GM12878 (cell line): ENCODE results near the gene DDX54. TPM values are rescaled to one million over a fixed set of nuclear protein-coding genes. Genes with fewer than 3 reads are reported as not detected.
A peak's percentile ranks its signal among the peaks of the same experiment; 100 is the strongest.

Experiments used
- ATF7 ChIP-seq: fragments of 450-650 bp; IDR thresholded peaks from 2 replicates; pipeline ENCODE4 v1.6.1; 2016; ENCODE audit warnings: low read depth, mild to moderate bottlenecking
- BCL11A ChIP-seq: IDR thresholded peaks from 2 replicates; pipeline ENCODE4 v1.6.1; 2011; ENCODE audit warnings: low read depth, low read length
- CREM ChIP-seq: IDR thresholded peaks from 2 replicates; pipeline ENCODE4 v1.6.1; 2014; ENCODE audit warnings: antibody characterized with exemption, low read depth
- EGR1 ChIP-seq, 2 experiments: IDR thresholded peaks; 1 replicate in 1 of 2; 2 replicates in 1 of 2; pipeline ENCODE4 v1.6.1; 2011 to 2012; ENCODE audit warnings: low read depth in 2 of 2, low read length in 2 of 2, borderline replicate concordance in 1 of 2, mild to moderate bottlenecking in 1 of 2, moderate library complexity in 1 of 2
- ETV6 ChIP-seq, 2 experiments: fragments of 450-650 bp in 1 of 2; IDR thresholded peaks in 1 of 2; conservative IDR thresholded peaks in 1 of 2; 2 replicates each; pipeline ENCODE4 v1.6.1; 2014; ENCODE audit warnings: antibody characterized with exemption in 1 of 2, borderline replicate concordance in 1 of 2, low read depth in 1 of 2, mild to moderate bottlenecking in 1 of 2, moderate library complexity in 1 of 2
- GATAD2B ChIP-seq: fragments of 450-650 bp; conservative IDR thresholded peaks from 2 replicates; pipeline ENCODE4 v1.6.1; 2017; ENCODE audit warnings: low read depth, mild to moderate bottlenecking, moderate library complexity
- HCFC1 ChIP-seq: fragments of 150-350 bp; IDR thresholded peaks from 2 replicates; pipeline ENCODE4 v1.6.1; 2014; ENCODE audit warnings: low read length
- MEF2A ChIP-seq: IDR thresholded peaks from 2 replicates; pipeline ENCODE4 v1.6.1; 2011; ENCODE audit warnings: low read depth, mild to moderate bottlenecking, low read length, moderate library complexity; ENCODE audit not compliant: insufficient read depth
- MXI1 ChIP-seq: fragments of 150-350 bp; IDR thresholded peaks from 2 replicates; pipeline ENCODE4 v1.6.1; 2011; ENCODE audit warnings: low read depth, mild to moderate bottlenecking, inconsistent platforms, low read length, improper control_type of control experiment
- MYC ChIP-seq: IDR thresholded peaks from 2 replicates; pipeline ENCODE4 v1.6.1; 2011; ENCODE audit warnings: mild to moderate bottlenecking, low read length, moderate library complexity, inconsistent platforms; ENCODE audit not compliant: insufficient read depth, insufficient replicate concordance, insufficient read length, severe bottlenecking
- NKRF ChIP-seq: fragments of 450-650 bp; conservative IDR thresholded peaks from 2 replicates; pipeline ENCODE4 v1.6.1; 2017; ENCODE audit warnings: mild to moderate bottlenecking, moderate library complexity
- NRF1 ChIP-seq: conservative IDR thresholded peaks from 2 replicates; pipeline ENCODE4 v1.6.1; 2011; ENCODE audit warnings: mild to moderate bottlenecking, low read depth, low read length, improper control_type of control experiment
- SPI1 ChIP-seq: IDR thresholded peaks from 2 replicates; pipeline ENCODE4 v1.6.1; 2011; ENCODE audit warnings: low read depth, mild to moderate bottlenecking, low read length, moderate library complexity, borderline replicate concordance; ENCODE audit not compliant: insufficient read depth
- SUPT20H ChIP-seq: IDR thresholded peaks from 2 replicates; pipeline ENCODE4 v1.6.1; 2011; ENCODE audit warnings: low read depth, mild to moderate bottlenecking, low read length, moderate library complexity, borderline replicate concordance; ENCODE audit not compliant: control insufficient read depth
- ZNF217 ChIP-seq: fragments of 450-650 bp; IDR thresholded peaks from 2 replicates; pipeline ENCODE4 v1.6.1; 2017; ENCODE audit warnings: antibody characterized with exemption, mild to moderate bottlenecking
- ZNF24 ChIP-seq: fragments of 450-650 bp; IDR thresholded peaks from 2 replicates; pipeline ENCODE4 v1.6.1; 2017; ENCODE audit warnings: antibody characterized with exemption, mild to moderate bottlenecking
- ZNF274 ChIP-seq: IDR thresholded peaks from one replicate; pipeline ENCODE4 v1.8.0; 2011; ENCODE audit not compliant: insufficient read length, insufficient read depth
- polyA plus RNA-seq, 11 experiments: library from polyadenylated mRNA; depleted of rRNA in 4 of 11; unstranded in 6 of 11; stranded (reverse) in 5 of 11; fragments of >200 nt; fragmentation: Nextera tagmentation in 4 of 11; fragmentation: Illumina TruSeq in 1 of 11; extraction: Ambion mirVana in 4 of 11; extraction: Trizol in 1 of 11; gene quantifications; 1 replicate in 1 of 11; 2 replicates in 10 of 11; pipeline versions ENCODE4 v1.2.1 to v1.2.3, GENCODE V29; 2011 to 2016; ENCODE audit warnings: inconsistent platforms in 2 of 11, missing spikeins in 2 of 11, low read depth in 1 of 11
- total RNA-seq, 4 experiments: library from RNA; depleted of rRNA in 3 of 4; stranded (reverse); fragments of >200 nt in 3 of 4; fragmentation: Illumina TruSeq in 1 of 4; extraction: Trizol in 1 of 4; gene quantifications; 2 replicates each; pipeline versions ENCODE4 v1.2.1 to v1.2.3, GENCODE V29; 2013 to 2021
- TF ChIP-seq, protein P1 (sequence below): fragments of 450-650 bp; IDR thresholded peaks from 2 replicates; pipeline ENCODE4 v1.6.1; 2014; ENCODE audit warnings: mild to moderate bottlenecking

DDX54 gene
- total and polyA plus RNA-seq, 10 of the 15 experiments (the other 5 are each of a cell fraction or from before 2014, with no cell fraction given) = 1.9 to 115 (median 56.3) TPM

DNA sequence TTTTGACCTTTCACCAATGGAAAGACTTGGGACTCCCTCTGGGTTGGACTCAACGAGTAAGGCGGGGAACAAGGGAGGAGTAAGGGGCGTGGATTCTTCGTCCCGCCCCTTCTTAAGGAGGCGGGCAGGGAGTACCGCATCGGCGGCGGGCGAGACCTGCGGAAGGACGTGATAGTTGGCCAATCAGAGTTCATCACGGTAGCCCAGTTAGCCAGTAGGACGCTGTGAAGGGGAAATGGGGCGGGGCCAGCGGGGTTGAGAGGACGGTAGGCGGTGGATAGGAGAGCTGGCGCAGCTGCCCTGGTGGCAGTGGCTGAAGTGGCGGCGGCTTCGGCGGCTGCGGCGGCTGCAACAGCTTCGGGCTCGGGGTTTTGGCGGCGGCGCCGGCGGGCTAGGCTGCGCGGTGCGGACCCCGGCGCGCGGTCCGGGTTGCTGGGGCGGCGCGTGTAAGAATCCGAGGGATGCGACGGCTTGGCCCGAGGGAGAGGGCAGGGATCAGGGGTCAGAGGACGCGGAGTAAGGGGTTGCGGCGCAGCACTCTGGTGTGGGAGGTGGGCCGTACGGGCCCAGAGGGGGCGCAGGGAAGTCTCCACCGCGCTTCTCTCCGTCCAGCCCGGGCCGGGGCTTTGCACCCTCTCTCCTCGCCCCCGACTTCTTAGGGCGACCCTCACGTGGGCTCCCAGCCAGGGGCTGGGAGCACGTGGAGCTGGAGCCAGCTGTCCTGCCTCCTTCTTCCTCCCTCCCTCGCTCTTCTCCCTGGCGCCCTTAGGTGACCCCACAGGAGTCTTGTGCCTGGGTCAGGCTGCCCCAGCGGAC is 36.1 kb upstream of the DDX54 start, which contains the start of gene TPCN1 (continued):
- no peak for TF ChIP-seq EGR1 (IDR thresholded peaks at IDR 0.05; ENCODE audit: borderline replicate concordance in 1 of 2, low read depth in 2 of 2, low read length in 2 of 2)
- TF ChIP-seq NRF1 = 0 out of 2 replicates have a peak, but pooled peaks have one; percentile 14
- TF ChIP-seq, protein P1, sequence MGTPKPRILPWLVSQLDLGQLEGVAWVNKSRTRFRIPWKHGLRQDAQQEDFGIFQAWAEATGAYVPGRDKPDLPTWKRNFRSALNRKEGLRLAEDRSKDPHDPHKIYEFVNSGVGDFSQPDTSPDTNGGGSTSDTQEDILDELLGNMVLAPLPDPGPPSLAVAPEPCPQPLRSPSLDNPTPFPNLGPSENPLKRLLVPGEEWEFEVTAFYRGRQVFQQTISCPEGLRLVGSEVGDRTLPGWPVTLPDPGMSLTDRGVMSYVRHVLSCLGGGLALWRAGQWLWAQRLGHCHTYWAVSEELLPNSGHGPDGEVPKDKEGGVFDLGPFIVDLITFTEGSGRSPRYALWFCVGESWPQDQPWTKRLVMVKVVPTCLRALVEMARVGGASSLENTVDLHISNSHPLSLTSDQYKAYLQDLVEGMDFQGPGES = peak; percentile 94
- no peak for TF ChIP-seq HCFC1
- peak; percentile 93 for TF ChIP-seq GATAD2B
- TF ChIP-seq SPI1 = 0 out of 2 replicates have a peak, but pooled peaks have one; percentile 16
- no peak for TF ChIP-seq ETV6 (conservative IDR thresholded peaks at IDR 0.05 in 1 of 2, IDR thresholded peaks at IDR 0.05 in 1 of 2; ENCODE audit: borderline replicate concordance in 1 of 2, low read depth in 1 of 2)
- TF ChIP-seq ZNF274 = no peak
- no peak for TF ChIP-seq MEF2A
- peak; percentile 90 for TF ChIP-seq NKRF
- peak; percentile 10; the same call in 1 of the 2 replicates for TF ChIP-seq CREM
- no peak for TF ChIP-seq ZNF217
- TF ChIP-seq SUPT20H = no peak
- TF ChIP-seq MYC = no peak
- no peak; the same call in 1 of the 2 replicates for TF ChIP-seq ATF7
- no peak for TF ChIP-seq BCL11A
- TF ChIP-seq MXI1 = peak; percentile 83
- peak; percentile 27; the same call in 1 of the 2 replicates for TF ChIP-seq ZNF24
